HG03139 (cell line): Measurements from ENCODE around the gene KRTAP5-3.

ENCODE experiments used
- ATAC-seq: cut with Tn5 transposase; IDR thresholded peaks from one replicate; pipeline ENCODE4 v1.9.1; 2021; ENCODE audit not compliant: unreplicated experiment

KRTAP5-3 gene

DNA sequence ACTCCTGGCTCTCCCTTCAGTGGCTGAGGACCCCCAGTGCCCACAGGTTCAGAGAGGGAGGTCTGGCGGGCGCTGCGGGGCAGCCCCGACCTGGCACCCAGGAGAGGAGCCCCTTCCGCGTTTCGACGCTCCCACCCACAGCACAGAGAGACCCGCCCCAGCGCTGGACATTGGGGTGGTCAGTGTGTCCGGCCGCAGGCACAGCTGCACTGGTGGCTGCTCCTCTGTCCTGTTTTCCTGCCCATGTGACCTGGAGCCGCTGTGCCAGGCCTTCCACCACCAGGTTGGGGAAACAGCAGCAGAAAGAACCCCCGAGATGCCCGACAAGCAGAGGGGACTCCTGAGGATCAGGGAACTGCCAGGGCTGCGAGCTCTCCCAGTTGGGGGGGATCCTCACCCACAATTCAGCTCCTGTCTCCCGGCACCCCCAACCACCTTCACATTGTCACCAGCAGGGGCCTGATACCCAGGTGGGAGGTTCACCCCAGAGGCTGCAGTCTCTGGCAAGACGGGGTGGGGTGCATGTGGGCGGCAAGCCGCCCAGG lies 35.0 kb upstream of the KRTAP5-3 start:
- no peak for ATAC-seq

DNA sequence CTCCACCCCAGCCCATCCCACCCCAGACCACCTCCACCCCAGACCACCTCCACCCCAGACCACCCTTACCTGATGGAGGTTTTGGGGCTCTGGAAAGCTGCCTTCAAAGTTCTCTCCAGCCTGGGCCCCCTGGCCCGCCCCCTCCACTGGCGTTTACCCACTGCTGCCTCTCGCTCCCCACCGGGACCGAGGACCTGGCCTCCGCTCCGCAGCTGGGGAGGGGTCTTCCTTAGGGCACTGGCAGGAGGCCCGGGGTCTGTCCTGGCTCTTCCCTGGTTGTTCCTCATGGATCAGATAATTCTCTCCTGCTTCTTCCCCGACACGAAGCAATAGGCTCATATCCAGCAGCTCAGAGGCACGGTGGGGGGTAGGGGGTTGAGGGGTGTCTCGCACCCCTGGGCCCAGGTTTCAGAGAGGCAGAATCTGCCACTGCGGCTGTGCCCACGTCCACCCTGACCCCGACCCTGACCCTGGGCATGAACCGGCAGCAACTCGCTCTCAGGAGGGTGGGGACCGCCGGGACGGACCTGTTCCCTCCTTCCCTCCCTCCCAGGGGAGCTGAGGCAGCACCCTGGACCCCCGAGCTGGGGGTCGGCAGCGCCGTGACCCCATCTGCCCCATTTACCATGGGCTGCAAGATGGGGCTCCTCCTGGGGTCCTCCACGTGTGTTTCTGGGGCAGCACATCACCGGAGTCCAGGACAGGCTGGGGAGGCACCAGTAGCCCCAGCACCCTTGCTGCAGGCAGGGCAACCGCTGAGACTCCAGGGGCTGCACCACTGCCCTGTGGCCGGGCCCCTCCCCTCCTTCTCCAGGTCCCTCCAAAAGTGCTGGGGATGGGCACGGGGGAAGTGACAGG lies 34.3 kb upstream of the KRTAP5-3 start:
- ATAC-seq: no peak

DNA sequence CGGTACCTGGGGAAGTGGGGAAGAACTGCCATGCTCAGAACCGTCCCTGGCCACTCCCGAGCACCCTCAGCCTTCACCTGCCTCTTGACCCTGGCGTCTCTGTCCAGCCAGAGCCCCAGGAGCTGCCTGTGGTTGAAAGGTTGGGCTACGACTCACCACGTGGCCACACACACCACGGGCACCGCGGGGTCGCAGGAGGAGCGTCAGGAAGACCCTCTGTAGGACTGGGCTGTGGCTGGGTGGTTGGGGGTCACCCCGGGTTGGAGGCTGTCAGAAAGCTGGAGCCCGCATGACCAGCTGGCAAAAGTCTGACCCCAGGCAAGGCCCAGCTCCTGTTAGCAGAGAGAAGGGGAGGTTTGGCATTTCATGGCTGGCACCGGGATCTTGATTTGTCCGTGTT lies 32.8 kb upstream of the KRTAP5-3 start:
- ATAC-seq: no peak

- no peak for ATAC-seq
Observed at GRCh38 chr11:1640076-1640946, 32.0 kb upstream of the KRTAP5-3 start.

DNA sequence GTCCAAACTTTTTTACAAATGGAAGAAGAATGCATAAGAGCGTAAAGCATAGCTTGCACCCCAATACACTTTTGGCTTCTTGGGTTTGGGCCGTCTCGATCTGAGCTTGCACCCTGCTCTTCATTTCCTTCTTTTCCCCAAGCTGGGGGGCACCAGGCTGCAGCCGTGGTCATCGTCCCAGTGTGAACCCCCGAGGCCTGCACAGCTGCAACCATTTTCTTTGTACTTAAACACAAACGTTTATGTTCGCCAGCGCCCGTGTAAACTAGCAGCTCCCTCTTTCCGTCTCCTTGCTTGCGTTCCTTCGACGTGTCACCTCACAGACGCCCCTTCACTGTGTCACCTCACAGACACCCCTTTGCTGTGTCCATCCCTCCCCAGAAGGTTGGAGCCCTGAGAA lies 31.4 kb upstream of the KRTAP5-3 start:
- ATAC-seq: no peak

DNA sequence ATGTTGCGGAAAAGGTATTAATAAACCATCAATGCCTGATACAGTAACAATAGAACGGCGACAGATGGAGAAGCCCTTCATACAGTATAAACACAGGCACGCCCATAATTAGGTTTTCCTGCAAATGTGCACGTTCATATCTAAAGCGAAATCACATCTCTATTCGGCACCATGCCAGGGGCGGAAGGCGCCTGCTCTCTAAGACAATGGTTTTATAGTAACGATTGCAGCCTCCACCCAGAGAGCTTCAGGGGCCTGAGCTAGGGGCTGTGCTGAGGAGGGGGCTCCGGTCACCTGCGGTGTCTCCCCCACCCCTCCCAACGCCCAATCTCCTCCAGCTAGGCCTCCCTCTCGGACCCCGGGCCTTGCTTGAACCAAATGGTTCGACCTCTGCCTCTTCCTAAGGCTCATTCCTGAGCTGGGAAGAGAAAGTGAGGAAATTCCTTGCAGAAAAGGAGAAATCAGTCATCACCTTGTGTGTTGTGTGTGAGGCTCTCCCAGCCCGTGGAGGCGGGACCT lies 30.9 kb upstream of the KRTAP5-3 start:
- no peak for ATAC-seq

GRCh38 chr11:1638344-1638743 lies 30.1 kb upstream of the KRTAP5-3 start:
- no peak for ATAC-seq

DNA sequence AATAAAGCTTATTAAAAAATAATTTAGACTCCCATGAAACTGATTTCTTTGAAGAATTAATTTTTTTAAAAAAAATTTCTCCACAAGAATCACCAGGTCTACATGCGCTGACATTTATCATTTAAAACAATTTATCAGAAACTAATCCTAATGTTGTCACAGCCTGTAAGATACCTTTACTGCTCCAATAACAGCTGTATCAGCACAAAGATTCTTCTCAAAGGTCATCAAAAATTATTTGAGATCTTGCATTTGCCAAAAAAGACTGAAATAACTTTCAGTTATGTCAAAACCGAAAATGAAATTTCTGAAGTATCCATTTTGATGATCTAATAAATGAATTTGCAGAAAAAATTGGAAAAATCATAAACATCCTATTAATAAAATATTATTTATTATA lies 29.4 kb upstream of the KRTAP5-3 start:
- ATAC-seq: no peak

DNA sequence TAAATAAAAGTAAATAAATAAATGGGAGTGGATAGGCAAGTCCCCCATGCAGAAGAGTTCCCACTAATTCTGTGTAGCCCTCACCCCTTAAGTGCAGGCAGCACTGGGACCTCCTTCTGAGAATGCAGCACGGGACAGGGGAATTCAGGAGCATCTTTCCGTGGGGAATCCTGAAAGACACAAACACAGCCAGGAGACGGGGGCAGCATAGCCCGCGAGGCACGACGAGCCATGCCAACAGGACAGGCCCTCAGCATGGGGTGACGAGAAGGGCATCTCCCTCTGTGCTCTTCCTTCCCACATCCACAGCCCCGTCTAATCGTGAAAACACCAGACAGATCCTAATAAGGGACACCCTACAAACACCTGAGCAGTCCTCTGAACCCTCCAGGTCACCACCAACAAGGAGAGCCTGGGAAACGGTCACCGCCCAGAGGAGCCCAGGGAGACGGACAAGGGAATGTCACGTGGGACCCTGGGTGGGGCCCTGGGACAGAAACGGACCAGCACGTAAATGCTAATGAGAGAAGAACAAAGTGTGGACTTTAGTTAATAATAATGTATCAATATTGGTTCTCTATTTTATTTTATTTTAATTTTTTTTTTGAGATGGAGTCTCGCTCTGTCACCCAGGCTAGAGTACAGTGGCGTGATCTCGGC lies 28.2 kb upstream of the KRTAP5-3 start:
- ATAC-seq: no peak

DNA sequence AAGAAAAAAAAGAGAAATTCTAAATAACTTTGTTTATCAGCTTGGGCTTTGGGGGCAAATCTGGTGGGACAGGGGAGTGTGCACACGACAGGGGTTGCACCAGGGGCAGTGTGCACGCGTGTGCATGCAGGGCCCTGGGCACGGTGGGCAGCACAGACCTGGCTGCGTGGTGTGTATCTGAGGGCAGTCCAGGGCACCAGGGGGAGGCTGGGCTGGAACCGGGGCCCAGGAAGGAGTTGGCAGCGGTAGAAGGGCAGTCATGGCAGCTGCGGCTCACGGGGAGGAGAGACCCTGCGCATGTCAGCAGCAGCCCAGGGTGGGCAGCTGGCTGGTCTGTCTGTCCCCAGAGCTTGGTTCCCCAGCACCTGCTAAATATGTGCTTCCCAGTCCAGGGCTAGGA lies 25.6 kb upstream of the KRTAP5-3 start:
- ATAC-seq: no peak

DNA sequence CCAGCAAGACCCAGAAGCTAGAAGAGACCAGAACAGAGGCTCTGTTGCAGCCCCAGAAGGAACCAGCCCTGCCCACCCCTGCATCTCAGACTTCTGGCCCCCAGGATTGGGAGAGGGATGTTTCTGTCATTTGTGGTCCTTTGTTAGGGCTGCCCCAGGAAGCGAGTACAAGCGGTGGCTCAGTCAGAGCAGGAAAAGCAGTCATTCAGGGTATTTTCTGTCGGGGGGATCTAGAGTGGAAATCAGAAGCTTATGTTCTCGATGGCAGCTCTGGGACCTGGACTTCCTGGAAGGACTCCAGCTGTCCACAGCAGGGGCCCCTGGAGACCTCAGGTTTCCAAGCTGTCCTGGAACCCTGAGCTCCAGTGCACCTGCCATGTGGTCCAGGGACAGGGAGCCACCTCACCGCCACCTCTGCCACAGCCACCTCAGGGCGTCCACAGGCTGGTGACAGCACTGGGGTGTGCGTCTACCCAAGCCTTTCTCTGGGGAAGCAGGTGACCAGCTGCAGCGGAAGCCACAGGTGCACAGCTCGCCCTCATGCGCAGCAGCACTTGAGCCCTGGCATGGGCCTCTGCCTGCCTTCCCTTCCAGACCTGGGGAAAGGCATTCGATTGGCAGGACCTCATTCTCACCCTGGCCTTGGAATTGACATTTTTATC lies 23.9 kb upstream of the KRTAP5-3 start:
- no peak for ATAC-seq

DNA sequence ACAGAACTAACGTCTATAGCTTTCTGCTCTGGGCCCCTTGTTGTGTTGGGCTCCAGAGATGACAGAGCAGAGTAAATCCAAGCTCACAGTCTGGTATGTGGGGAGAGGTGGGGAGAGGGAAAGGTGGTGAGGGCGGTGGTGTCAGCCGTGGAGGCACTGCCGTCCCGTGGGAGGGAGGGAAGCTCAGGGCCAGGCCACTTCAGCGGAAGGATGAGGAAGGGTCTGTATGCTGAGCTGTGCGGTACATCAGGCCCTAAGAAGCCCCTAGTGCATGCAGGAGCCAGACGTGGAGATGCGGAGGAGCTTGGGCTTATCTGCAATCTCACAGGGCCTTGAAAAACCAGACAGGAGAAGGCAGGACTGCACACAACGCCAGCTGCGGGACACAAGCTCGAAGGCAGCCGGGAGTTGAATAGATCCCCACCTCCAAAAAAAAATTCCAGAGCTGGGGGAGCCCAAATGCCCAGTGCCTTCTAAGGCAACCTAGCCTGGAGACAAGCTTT lies 22.9 kb upstream of the KRTAP5-3 start:
- ATAC-seq: no peak

DNA sequence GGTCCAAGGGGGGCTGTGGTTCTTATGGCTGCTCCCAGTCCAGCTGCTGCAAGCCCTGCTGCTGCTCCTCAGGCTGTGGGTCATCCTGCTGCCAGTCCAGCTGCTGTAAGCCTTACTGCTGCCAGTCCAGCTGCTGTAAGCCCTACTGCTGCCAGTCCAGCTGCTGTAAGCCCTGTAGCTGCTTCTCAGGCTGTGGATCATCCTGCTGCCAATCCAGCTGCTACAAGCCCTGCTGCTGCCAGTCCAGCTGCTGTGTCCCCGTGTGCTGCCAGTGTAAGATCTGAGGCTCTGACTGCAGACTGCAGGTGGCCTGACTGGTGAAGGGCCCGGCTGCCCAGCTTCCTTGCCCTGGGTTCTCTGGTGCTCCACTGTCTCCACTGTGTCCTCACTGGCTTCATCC lies 22.0 kb upstream of the KRTAP5-3 start:
- no peak for ATAC-seq

DNA sequence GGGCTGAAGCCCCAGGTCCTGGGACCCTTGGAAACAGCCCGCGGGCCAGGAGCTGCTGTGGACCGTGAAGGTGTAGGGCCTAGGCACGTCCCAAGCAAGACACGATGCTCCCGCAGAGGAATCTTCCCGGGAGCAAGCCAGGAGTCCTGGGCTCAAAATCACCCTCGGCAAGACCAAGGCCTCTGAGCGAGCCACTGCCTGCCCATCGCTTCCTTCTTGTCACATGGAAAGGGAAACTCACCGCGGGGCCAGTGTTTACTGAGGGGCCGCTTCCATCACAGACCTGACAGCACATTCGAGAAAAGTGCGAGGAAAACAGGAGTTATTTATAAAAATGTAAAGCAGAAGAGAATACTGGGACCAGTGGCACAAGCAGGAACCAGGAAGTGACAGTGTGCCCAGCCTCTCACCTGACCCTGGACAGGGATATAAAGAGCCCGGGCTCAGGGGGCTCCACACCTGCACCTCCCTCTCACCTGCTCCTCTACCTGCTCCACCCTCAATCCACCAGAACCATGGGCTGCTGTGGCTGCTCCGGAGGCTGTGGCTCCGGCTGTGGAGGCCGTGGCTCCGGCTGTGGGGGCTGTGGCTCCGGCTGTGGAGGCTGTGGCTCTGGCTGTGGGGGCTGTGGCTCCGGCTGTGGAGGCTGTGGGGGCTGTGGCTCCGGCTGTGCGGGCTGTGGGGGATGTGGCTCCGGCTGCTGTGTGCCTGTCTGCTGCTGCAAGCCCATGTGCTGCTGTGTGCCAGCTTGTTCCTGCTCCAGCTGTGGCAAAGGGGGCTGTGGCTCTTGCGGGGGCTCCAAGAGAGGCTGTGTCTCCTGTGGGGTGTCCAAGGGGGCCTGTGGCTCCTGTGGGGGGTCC lies 21.3 kb upstream of the KRTAP5-3 start, which contains the start of gene KRTAP5-5:
Gene KRTAP5-5, plus strand, starts transcription at position 450 of the 860 bp plus-strand sequence. Its CDS starts 66 bp downstream, at position 516.
- no peak for ATAC-seq

- ATAC-seq: no peak
Observed at GRCh38 chr11:1628506-1629325, 20.5 kb upstream of the KRTAP5-3 start.

- no peak for ATAC-seq
Observed at GRCh38 chr11:1625541-1625940, 17.3 kb upstream of the KRTAP5-3 start.

DNA sequence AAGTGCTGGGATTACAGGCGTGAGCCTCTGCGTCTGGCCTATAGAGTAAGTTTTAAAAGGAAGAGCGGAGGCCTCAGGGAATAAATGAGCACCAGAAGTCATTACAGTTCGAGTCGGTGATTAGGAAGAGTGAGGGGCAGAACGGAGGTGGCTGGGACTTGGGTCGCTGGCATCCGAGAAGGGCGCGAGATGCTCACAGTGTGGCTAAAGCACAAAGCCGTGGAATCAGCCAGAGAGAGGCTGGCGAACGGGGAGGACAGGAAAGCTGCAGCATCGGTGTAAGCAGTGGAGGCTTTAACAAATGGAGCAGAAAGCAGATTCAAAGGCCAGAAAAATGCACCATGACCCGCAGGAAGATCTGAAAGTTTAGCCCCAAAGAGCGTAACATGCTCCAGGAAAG lies 16.4 kb upstream of the KRTAP5-3 start:
- ATAC-seq: no peak

- ATAC-seq: no peak
Observed at GRCh38 chr11:1623716-1624115, 15.5 kb upstream of the KRTAP5-3 start.
